Neural cell (in vitro differentiated cells): ENCODE measurements around the gene CCDC90B. TPM values are rescaled to one million over a fixed set of nuclear protein-coding genes. Genes with fewer than 3 reads are reported as not detected.

Experiments
- H2AFZ ChIP-seq: fragments of 200-600, 300-800 bp; sonication (generic), shearing (Covaris generic); 2 replicates; pipeline ENCODE4 v1.6.0; 2014; ENCODE audit warnings: low read depth, mild to moderate bottlenecking, antibody characterized with exemption, low read length, moderate library complexity
- H3F3A ChIP-seq: fragments of 200-600 bp; shearing (Covaris generic); 2 replicates; pipeline ENCODE4 v1.6.1; 2016; ENCODE audit warnings: mild to moderate bottlenecking, moderate library complexity, mixed read lengths, antibody characterized with exemption, low read length; ENCODE audit not compliant: insufficient read depth, poor library complexity, severe bottlenecking
- H3K27ac ChIP-seq: fragments of 200-600, 300-800 bp; sonication (generic), shearing (Covaris generic); 2 replicates; pipeline ENCODE4 v1.5.1; 2014; ENCODE audit warnings: mild to moderate bottlenecking, low read length, moderate library complexity
- H3K27me3 ChIP-seq: fragments of 300-800, 200-600 bp; sonication (generic), shearing (Covaris generic); 2 replicates; pipeline ENCODE4 v1.6.0; 2014; ENCODE audit warnings: mild to moderate bottlenecking, low read depth, low read length, moderate library complexity; ENCODE audit not compliant: insufficient read depth
- H3K36me3 ChIP-seq: fragments of 300-800, 200-600 bp; sonication (generic), shearing (Covaris generic); 2 replicates; pipeline ENCODE4 v1.5.1; 2014; ENCODE audit warnings: mild to moderate bottlenecking, antibody characterized with exemption, low read length, moderate library complexity; ENCODE audit not compliant: insufficient read depth
- H3K4me2 ChIP-seq: fragments of 300-800, 200-600 bp; sonication (generic), shearing (Covaris generic); 2 replicates; pipeline ENCODE4 v1.6.0; 2014; ENCODE audit warnings: mild to moderate bottlenecking, low read length
- H3K4me3 ChIP-seq: fragments of 300-800, 200-600 bp; sonication (generic), shearing (Covaris generic); 2 replicates; pipeline ENCODE4 v1.5.1; 2014; ENCODE audit warnings: mild to moderate bottlenecking, low read length, moderate library complexity
- H3K79me2 ChIP-seq: fragments of 200-600 bp; shearing (Covaris generic); replicated peaks from 2 replicates; pipeline ENCODE4 v1.6.0; 2014; ENCODE audit warnings: mild to moderate bottlenecking, low read length, moderate library complexity; ENCODE audit not compliant: insufficient read depth
- H3K9ac ChIP-seq: fragments of 300-800, 200-600 bp; sonication (generic), shearing (Covaris generic); 2 replicates; pipeline ENCODE4 v1.6.1; 2016; ENCODE audit warnings: mild to moderate bottlenecking, low read length, mixed read lengths
- H3K9me2 ChIP-seq: fragments of 200-600 bp; shearing (Covaris generic); 2 replicates; pipeline ENCODE4 v1.6.1; 2016; ENCODE audit warnings: mild to moderate bottlenecking, low read length, mixed read lengths; ENCODE audit not compliant: insufficient read depth
- H3K9me3 ChIP-seq: fragments of 200-600, 300-800 bp; sonication (generic), shearing (Covaris generic); 2 replicates; pipeline ENCODE4 v1.6.1; 2016; ENCODE audit warnings: mild to moderate bottlenecking, mixed run types, low read length, moderate library complexity, mixed read lengths
- H4K20me1 ChIP-seq: fragments of 200-600 bp; shearing (Covaris generic); 2 replicates; pipeline ENCODE4 v1.6.1; 2016; ENCODE audit warnings: mild to moderate bottlenecking, mixed run types; ENCODE audit not compliant: insufficient read depth
- EP300 ChIP-seq: fragments of 450-650 bp; conservative IDR thresholded peaks from 2 replicates; pipeline ENCODE4 v1.6.1; 2014; ENCODE audit warnings: antibody characterized with exemption, mild to moderate bottlenecking, moderate library complexity; ENCODE audit not compliant: poor library complexity, severe bottlenecking
- EZH2 ChIP-seq: fragments of 200-600, 300-800 bp; shearing (Covaris generic), sonication (generic); IDR thresholded peaks from 2 replicates; pipeline ENCODE4 v1.6.1; 2014; ENCODE audit warnings: antibody characterized with exemption, low read length, borderline replicate concordance, mild to moderate bottlenecking; ENCODE audit not compliant: insufficient read depth, poor library complexity, severe bottlenecking
- MXI1 ChIP-seq: fragments of 450-650 bp; conservative IDR thresholded peaks from 2 replicates; pipeline ENCODE4 v1.6.1; 2014; ENCODE audit warnings: antibody characterized with exemption, mild to moderate bottlenecking; ENCODE audit not compliant: poor library complexity, severe bottlenecking
- POLR2AphosphoS5 ChIP-seq: IDR thresholded peaks from 2 replicates; pipeline ENCODE4 v1.6.1; 2012
- RAD21 ChIP-seq: fragments of 450-650 bp; conservative IDR thresholded peaks from 2 replicates; pipeline ENCODE4 v1.6.1; 2014; ENCODE audit warnings: antibody characterized with exemption, mild to moderate bottlenecking, moderate library complexity
- SMC3 ChIP-seq: fragments of 450-650 bp; conservative IDR thresholded peaks from 2 replicates; pipeline ENCODE4 v1.6.1; 2014; ENCODE audit warnings: antibody characterized with exemption, mild to moderate bottlenecking, moderate library complexity; ENCODE audit not compliant: poor library complexity
- TAF1 ChIP-seq: IDR thresholded peaks from 2 replicates; pipeline ENCODE4 v1.6.1; 2012; ENCODE audit warnings: low read depth
- polyA plus RNA-seq: library from polyadenylated mRNA; depleted of rRNA; stranded (reverse); fragments of >200 nt; gene quantifications from 2 replicates; pipeline ENCODE4 v1.2.3, GENCODE V29; 2014
- TF ChIP-seq, protein P1 (sequence below): IDR thresholded peaks from 2 replicates; pipeline ENCODE4 v1.6.1; 2012; ENCODE audit warnings: borderline replicate concordance
- TF ChIP-seq, protein P2 (sequence below): fragments of 450-650 bp; IDR thresholded peaks from 2 replicates; pipeline ENCODE4 v1.5.1; 2014; ENCODE audit warnings: antibody characterized with exemption, mild to moderate bottlenecking, moderate library complexity; ENCODE audit not compliant: poor library complexity, severe bottlenecking

The CCDC90B gene
- polyA plus RNA-seq, 1 donor from 2014 or later = 351 TPM

DNA sequence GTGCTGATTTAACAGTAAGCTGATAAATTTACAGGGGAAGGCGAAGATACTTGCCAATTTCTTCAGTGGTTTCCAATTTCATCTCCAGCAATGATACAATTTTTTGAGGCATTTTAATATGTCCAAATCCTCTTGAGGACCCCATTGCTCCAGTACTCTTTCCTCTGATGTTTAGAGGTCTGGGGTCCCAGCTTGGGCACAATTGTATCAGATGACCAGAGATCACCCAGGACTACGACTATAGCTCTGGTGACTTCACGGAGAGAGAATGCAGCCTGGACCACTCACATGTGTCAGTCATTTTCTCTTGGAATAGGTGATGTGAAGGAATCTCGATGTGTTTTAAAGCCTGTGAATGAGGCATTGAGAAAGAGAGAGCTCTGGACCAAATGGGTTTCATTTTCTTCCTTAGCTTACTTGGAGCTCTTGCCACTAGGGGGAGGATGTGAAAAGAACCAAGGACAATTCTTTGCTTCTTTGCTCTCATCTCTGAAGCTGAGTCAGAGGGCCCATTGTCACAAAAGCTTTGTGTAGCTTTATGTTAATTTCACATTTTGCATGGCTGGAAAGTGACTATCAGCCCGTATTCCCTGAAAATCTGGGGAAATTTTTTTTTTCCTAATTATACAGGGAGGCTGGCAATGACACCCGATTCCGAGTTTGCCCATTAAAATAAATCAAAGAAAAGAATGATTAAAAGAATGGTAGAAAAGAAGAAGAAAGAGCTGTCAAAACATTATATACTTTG is 6.7 kb upstream of the CCDC90B start:
- no peak overlapping the region for H3K4me3 ChIP-seq
- H2AFZ ChIP-seq = peak overlapping the region; percentile 40
- H3K4me2 ChIP-seq = peak overlapping the region; percentile 3
- H3F3A ChIP-seq = no peaks in the 10 kb centered on the region
- no peaks in the 10 kb centered on the region for H4K20me1 ChIP-seq
- H3K27ac ChIP-seq = peak overlapping the region; percentile 94
- TF ChIP-seq EZH2 = no peak
- TF ChIP-seq, protein P1, sequence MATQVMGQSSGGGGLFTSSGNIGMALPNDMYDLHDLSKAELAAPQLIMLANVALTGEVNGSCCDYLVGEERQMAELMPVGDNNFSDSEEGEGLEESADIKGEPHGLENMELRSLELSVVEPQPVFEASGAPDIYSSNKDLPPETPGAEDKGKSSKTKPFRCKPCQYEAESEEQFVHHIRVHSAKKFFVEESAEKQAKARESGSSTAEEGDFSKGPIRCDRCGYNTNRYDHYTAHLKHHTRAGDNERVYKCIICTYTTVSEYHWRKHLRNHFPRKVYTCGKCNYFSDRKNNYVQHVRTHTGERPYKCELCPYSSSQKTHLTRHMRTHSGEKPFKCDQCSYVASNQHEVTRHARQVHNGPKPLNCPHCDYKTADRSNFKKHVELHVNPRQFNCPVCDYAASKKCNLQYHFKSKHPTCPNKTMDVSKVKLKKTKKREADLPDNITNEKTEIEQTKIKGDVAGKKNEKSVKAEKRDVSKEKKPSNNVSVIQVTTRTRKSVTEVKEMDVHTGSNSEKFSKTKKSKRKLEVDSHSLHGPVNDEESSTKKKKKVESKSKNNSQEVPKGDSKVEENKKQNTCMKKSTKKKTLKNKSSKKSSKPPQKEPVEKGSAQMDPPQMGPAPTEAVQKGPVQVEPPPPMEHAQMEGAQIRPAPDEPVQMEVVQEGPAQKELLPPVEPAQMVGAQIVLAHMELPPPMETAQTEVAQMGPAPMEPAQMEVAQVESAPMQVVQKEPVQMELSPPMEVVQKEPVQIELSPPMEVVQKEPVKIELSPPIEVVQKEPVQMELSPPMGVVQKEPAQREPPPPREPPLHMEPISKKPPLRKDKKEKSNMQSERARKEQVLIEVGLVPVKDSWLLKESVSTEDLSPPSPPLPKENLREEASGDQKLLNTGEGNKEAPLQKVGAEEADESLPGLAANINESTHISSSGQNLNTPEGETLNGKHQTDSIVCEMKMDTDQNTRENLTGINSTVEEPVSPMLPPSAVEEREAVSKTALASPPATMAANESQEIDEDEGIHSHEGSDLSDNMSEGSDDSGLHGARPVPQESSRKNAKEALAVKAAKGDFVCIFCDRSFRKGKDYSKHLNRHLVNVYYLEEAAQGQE = peak; percentile 60
- TF ChIP-seq, protein P2, sequence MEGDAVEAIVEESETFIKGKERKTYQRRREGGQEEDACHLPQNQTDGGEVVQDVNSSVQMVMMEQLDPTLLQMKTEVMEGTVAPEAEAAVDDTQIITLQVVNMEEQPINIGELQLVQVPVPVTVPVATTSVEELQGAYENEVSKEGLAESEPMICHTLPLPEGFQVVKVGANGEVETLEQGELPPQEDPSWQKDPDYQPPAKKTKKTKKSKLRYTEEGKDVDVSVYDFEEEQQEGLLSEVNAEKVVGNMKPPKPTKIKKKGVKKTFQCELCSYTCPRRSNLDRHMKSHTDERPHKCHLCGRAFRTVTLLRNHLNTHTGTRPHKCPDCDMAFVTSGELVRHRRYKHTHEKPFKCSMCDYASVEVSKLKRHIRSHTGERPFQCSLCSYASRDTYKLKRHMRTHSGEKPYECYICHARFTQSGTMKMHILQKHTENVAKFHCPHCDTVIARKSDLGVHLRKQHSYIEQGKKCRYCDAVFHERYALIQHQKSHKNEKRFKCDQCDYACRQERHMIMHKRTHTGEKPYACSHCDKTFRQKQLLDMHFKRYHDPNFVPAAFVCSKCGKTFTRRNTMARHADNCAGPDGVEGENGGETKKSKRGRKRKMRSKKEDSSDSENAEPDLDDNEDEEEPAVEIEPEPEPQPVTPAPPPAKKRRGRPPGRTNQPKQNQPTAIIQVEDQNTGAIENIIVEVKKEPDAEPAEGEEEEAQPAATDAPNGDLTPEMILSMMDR = peak; percentile 88
- peak; percentile 90 for TF ChIP-seq RAD21
- TF ChIP-seq SMC3 = peak; percentile 93
- TF ChIP-seq EP300 = peak; percentile 17
- peak overlapping the region; percentile 55 for H3K9ac ChIP-seq
- no peaks in the 10 kb centered on the region for H3K9me2 ChIP-seq
- no peaks in the 10 kb centered on the region for H3K36me3 ChIP-seq
- no peaks in the 10 kb centered on the region for H3K9me3 ChIP-seq
- H3K27me3 ChIP-seq = no peaks in the 10 kb centered on the region
- H3K79me2 ChIP-seq = no peaks in the 10 kb centered on the region

DNA sequence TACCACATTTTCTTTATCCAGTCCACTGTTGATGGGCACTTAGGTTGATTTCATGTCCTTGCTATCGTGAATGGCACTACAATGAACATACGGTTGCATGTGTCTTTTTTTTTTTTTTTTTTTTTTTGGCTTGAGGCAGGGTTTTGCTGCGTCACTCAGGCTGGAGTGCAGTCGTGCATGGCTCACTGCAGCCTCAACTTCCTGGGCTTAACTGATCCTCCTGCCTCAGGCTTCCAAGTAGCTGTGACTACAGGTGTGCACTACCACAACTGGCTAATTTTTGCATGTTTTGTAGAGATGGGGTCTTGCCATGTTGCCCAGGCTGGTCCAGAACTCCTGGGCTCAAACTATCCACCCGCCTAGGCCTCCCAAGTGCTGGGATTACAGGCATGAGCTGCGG is 1.5 kb upstream of the CCDC90B start:
- H2AFZ ChIP-seq = no peak overlapping the region
- H3K9me3 ChIP-seq = no peaks in the 10 kb centered on the region
- no peak overlapping the region for H3K27ac ChIP-seq
- no peak overlapping the region for H3K4me2 ChIP-seq
- no peaks in the 10 kb centered on the region for H3K9me2 ChIP-seq
- no peaks in the 10 kb centered on the region for H3F3A ChIP-seq
- no peak overlapping the region for H3K4me3 ChIP-seq
- H3K79me2 ChIP-seq = peaks cover 29% of the 10 kb centered on the region
- no peaks in the 10 kb centered on the region for H4K20me1 ChIP-seq
- no peaks in the 10 kb centered on the region for H3K36me3 ChIP-seq
- no peak overlapping the region for H3K9ac ChIP-seq
- TF ChIP-seq SMC3 (no peak), MXI1 (no peak), TAF1 (no peak), EP300 (no peak), EZH2 (no peak), RAD21 (no peak), POLR2AphosphoS5 (no peak)
- TF ChIP-seq, protein P1 = no peak
- TF ChIP-seq, protein P2 = no peak
- no peaks in the 10 kb centered on the region for H3K27me3 ChIP-seq
